ENCODE results near the gene NPPA.

DNA sequence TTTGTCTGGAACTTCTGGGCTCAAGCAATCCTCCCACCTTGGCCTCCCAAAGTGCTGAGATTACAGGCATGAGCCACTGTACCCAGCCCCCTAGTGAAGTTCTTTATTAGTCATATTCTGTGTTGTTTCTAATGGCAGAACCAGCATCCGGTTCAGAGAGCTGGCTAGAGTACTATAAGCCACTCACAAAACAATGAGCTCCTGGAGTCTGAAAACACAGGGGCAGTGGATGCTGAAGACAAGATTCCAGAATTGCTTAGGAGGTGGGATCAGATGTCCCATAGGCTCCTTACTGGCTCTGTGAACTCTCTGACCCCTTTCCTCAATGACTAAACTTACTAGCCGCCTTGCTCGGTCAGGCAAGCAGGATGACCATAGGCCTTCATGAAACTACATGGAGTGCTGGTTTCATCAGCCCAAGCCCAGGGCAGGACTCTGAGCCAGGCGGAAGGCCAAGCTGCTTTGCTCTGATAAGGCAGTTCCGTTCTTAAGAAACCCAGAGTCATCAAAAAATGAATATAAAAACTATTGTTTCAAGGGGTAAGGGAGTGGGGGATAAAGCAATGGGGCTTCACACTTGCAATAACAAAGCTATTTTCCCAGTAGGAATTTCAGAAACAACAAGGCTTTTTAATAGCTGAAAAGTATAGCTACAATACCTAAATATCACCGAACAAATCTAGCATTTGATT lies 49.9 kb downstream of the NPPA start:
- TF ChIP-seq, protein P1, sequence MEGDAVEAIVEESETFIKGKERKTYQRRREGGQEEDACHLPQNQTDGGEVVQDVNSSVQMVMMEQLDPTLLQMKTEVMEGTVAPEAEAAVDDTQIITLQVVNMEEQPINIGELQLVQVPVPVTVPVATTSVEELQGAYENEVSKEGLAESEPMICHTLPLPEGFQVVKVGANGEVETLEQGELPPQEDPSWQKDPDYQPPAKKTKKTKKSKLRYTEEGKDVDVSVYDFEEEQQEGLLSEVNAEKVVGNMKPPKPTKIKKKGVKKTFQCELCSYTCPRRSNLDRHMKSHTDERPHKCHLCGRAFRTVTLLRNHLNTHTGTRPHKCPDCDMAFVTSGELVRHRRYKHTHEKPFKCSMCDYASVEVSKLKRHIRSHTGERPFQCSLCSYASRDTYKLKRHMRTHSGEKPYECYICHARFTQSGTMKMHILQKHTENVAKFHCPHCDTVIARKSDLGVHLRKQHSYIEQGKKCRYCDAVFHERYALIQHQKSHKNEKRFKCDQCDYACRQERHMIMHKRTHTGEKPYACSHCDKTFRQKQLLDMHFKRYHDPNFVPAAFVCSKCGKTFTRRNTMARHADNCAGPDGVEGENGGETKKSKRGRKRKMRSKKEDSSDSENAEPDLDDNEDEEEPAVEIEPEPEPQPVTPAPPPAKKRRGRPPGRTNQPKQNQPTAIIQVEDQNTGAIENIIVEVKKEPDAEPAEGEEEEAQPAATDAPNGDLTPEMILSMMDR (IDR thresholded peaks at IDR 0.05; ENCODE audit: poor library complexity), result no peak
- TF ChIP-seq EZH2 (IDR thresholded peaks at IDR 0.05; ENCODE audit: borderline replicate concordance), result no peak

Measured in hepatocyte (in vitro differentiated cells).